Type B pancreatic cell (in vitro differentiated cells): ENCODE measurements around the gene VPS37B. TPM values are rescaled to one million over a fixed set of nuclear protein-coding genes. Genes with fewer than 3 reads are reported as not detected.

Experiments used
- DNase-seq: peaks from one replicate; pipeline ENCODE4 v3.0.0; 2021; ENCODE audit warnings: mixed read lengths; ENCODE audit not compliant: unreplicated experiment; ENCODE audit errors: extremely low spot score
- H3K27ac Mint-ChIP-seq: 2 replicates; pipeline ENCODE4 v1.8.0; 2021; ENCODE audit warnings: mild to moderate bottlenecking, mixed read lengths
- H3K27me3 Mint-ChIP-seq: 2 replicates; pipeline ENCODE4 v1.8.0; 2021; ENCODE audit warnings: mixed read lengths
- H3K36me3 Mint-ChIP-seq: 2 replicates; pipeline ENCODE4 v1.8.0; 2021; ENCODE audit warnings: mixed read lengths
- H3K4me1 Mint-ChIP-seq: one replicate; pipeline ENCODE4 v1.8.0; 2021; ENCODE audit warnings: mixed read lengths; ENCODE audit not compliant: unreplicated experiment
- H3K4me3 Mint-ChIP-seq: 2 replicates; pipeline ENCODE4 v1.8.0; 2021; ENCODE audit warnings: mild to moderate bottlenecking, mixed read lengths
- H3K9me3 Mint-ChIP-seq: 2 replicates; pipeline ENCODE4 v1.8.0; 2021; ENCODE audit warnings: mixed read lengths
- total RNA-seq: library from RNA; stranded (reverse); gene quantifications from 2 replicates; pipeline ENCODE4 v1.2.1, GENCODE V29; 2021; ENCODE audit warnings: low replicate concordance
- TF ChIP-seq, protein P1 (sequence below): fragments of 200-600 bp; sonication (generic); conservative IDR thresholded peaks from 2 replicates; pipeline ENCODE4 v1.5.0; 2021; ENCODE audit warnings: antibody characterized with exemption, mild to moderate bottlenecking

Gene VPS37B
- total RNA-seq, 1 donor from 2014 or later, result 32.4 TPM

DNA sequence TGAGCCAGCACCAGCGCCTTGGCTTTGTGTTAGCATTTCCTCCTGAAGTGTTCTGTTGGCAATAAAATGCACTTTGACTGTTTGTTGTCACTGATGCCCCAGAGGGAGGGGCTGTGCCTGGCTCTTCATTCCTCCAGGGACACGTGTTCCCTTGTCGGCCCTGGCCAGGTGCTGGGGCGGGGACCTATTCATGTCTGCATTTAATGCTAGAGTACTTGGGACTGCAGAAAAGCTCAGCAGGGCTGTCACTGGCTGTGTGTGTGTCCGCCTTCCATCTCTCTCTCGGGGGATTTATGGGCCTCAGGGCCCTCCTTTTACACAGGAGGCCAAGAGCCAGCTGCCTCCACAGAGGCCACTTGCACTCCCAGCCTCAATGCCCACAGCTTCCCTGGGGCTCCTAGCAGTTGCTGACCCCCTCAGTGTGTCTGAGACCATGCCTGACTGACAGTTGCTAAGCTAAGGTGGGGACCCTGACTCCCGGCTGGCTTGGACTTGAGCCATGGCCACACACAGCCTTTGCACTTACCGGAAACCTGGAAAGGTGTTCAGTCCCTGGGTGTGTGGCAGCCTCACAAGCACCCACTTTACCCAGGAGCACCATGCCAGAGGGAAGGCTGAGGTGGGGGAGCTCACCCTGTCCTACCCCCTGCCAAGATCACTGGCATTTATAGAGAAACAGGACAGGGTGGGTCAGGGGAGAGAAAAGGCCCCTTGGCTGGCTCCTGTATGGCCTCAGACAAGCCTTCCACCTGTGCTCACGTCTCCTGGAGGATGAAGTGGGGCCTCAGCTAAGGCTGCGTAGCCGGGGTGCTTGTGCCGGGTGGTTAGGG is 32.8 kb downstream of the VPS37B start:
- Mint-ChIP-seq H3K27ac (peak overlapping the region; percentile 88), H3K36me3 (peaks cover 3% of the 10 kb centered on the region), H3K4me3 (no peak overlapping the region), H3K4me1 (no peaks in the 10 kb centered on the region), H3K9me3 (no peaks in the 10 kb centered on the region), H3K27me3 (no peaks in the 10 kb centered on the region)
- no peak for DNase-seq
- TF ChIP-seq, protein P1, sequence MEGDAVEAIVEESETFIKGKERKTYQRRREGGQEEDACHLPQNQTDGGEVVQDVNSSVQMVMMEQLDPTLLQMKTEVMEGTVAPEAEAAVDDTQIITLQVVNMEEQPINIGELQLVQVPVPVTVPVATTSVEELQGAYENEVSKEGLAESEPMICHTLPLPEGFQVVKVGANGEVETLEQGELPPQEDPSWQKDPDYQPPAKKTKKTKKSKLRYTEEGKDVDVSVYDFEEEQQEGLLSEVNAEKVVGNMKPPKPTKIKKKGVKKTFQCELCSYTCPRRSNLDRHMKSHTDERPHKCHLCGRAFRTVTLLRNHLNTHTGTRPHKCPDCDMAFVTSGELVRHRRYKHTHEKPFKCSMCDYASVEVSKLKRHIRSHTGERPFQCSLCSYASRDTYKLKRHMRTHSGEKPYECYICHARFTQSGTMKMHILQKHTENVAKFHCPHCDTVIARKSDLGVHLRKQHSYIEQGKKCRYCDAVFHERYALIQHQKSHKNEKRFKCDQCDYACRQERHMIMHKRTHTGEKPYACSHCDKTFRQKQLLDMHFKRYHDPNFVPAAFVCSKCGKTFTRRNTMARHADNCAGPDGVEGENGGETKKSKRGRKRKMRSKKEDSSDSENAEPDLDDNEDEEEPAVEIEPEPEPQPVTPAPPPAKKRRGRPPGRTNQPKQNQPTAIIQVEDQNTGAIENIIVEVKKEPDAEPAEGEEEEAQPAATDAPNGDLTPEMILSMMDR, result no peak

DNA sequence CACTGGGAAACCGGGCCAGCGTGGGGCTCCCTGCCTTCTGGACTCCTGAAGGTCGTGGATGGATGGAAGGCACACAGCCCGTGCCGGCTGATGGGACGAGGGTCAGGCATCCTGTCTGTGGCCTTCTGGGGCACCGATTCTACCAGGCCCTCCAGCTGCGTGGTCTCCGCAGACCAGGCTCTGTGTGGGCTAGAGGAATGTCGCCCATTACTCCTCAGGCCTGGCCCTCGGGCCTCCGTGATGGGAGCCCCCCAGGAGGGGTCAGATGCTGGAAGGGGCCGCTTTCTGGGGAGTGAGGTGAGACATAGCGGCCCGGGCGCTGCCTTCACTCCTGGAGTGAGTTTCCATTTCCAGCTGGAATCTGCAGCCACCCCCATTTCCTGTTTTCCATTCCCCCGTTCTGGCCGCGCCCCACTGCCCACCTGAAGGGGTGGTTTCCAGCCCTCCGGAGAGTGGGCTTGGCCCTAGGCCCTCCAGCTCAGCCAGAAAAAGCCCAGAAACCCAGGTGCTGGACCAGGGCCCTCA is 33.8 kb downstream of the VPS37B start:
- Mint-ChIP-seq H3K36me3 (peaks cover 3% of the 10 kb centered on the region), H3K9me3 (no peaks in the 10 kb centered on the region), H3K27ac (peak overlapping the region; percentile 88), H3K4me3 (no peak overlapping the region), H3K4me1 (no peaks in the 10 kb centered on the region), H3K27me3 (no peaks in the 10 kb centered on the region)
- TF ChIP-seq, protein P1, result no peak
- DNase-seq, result no peak

DNA sequence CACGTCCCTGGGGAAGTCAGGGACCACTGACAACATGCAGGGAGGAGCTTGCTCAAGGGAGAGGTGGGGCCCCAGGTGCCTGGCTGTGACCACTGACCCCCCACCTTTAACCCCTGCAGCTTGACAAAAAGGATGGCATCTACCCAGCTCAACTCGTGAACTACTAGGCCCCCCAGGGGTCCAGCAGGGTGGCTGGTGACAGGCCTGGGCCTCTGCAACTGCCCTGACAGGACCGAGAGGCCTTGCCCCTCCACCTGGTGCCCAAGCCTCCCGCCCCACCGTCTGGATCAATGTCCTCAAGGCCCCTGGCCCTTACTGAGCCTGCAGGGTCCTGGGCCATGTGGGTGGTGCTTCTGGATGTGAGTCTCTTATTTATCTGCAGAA is 34.3 kb downstream of the VPS37B start:
- Mint-ChIP-seq H3K36me3 (peaks cover 3% of the 10 kb centered on the region), H3K9me3 (no peaks in the 10 kb centered on the region), H3K27ac (peak overlapping the region; percentile 88), H3K4me1 (no peaks in the 10 kb centered on the region), H3K27me3 (no peaks in the 10 kb centered on the region), H3K4me3 (no peak overlapping the region)
- TF ChIP-seq, protein P1, result no peak
- no peak for DNase-seq

DNA sequence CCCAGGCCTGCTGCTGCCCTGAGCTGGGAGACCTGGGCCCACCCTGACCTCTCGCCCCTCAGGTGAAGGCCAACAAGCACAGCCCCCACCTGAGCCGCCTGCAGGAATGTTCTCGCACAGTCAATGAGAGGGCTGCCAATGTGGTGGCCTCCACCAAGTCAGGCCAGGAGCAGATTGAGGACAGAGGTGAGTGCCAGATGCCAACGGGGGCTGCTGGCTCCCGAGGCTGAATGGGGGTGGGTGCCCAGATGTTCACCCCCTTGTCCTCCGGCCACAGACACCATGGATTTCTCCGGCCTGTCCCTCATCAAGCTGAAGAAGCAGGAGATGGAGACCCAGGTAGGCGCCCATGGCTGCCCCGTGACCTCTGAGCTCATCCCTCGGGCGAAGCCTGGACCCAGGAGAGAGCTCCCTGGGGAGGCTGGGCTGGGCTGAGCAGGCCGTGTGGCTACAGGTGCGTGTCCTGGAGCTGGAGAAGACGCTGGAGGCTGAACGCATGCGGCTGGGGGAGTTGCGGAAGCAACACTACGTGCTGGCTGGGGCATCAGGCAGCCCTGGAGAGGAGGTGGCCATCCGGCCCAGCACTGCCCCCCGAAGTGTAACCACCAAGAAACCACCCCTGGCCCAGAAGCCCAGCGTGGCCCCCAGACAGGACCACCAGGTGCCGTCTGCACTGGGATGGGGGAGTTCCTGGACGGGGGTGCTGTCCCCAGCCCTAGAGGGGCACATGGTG is 34.9 kb downstream of the VPS37B start:
- TF ChIP-seq, protein P1, result no peak
- H3K9me3 Mint-ChIP-seq, result no peaks in the 10 kb centered on the region
- no peak for DNase-seq
- no peaks in the 10 kb centered on the region for H3K27me3 Mint-ChIP-seq
- H3K4me3 Mint-ChIP-seq, result no peak overlapping the region
- H3K36me3 Mint-ChIP-seq, result peaks cover 3% of the 10 kb centered on the region
- no peaks in the 10 kb centered on the region for H3K4me1 Mint-ChIP-seq
- no peak overlapping the region for H3K27ac Mint-ChIP-seq

DNA sequence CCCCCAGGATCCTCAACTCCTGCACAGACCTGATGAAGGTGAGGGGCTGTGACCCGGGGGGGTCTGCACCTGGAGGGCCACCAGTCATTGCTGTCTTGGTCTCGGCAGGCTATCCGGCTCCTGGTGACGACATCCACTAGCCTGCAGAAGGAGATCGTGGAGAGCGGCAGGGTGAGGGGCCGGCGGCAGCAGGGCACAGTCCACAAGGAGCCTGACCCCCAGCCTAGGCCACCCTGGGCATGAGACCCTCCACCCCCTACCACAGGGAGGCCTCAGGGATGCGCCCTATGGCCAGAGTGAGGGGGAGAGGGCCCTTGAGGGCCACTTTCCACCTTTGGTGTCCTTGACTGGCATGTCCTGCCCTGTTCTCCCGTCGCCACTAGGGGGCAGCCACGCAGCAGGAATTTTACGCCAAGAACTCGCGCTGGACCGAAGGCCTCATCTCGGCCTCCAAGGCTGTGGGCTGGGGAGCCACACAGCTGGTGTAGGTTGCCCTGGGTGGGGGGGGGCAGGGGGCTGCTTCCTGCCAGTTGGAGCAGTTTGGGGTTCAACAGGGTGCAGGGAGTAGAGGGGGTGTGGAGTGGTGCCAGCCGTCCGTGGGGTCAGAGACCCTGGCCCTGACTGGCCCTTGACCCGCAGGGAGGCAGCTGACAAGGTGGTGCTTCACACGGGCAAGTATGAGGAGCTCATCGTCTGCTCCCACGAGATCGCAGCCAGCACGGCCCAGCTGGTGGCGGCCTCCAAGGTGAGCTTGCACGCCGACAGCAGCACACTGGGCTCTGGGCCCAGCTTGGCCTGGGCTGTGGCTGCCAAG is 35.7 kb downstream of the VPS37B start:
- Mint-ChIP-seq H3K27me3 (no peaks in the 10 kb centered on the region), H3K4me3 (no peak overlapping the region), H3K9me3 (no peaks in the 10 kb centered on the region), H3K27ac (peak overlapping the region; percentile 29), H3K4me1 (no peaks in the 10 kb centered on the region), H3K36me3 (peaks cover 3% of the 10 kb centered on the region)
- DNase-seq, result peak; percentile 89
- TF ChIP-seq, protein P1, result peak; percentile 93
